Retinal pigment epithelial cell (primary cell): ENCODE results near the gene SDK1.
"Not testable (repeated sequence)": the region's sequence is repeated elsewhere in the genome, so short reads cannot be mapped to it uniquely, and the experiment has no call there.

ENCODE experiments used
- DNase-seq: peaks from one replicate; pipeline ENCODE4 v3.0.0-alpha.2; 2010; ENCODE audit warnings: low read depth
- H3K4me3 ChIP-seq: 2 replicates; pipeline ENCODE4 v1.5.1; 2011; ENCODE audit warnings: mild to moderate bottlenecking, low read length, control low read depth, moderate library complexity
- CTCF ChIP-seq: conservative IDR thresholded peaks from 2 replicates; pipeline ENCODE4 v1.5.1; 2011; ENCODE audit warnings: low read depth, low read length, control low read depth, inconsistent platforms

The SDK1 gene

GRCh38 chr7:3960942-3961341, 659.9 kb downstream of the SDK1 start:
- no peak overlapping the region for H3K4me3 ChIP-seq
- no peak for DNase-seq
- no peak for TF ChIP-seq CTCF

- H3K4me3 ChIP-seq: no peak overlapping the region
- DNase-seq: no peak
- no peak for TF ChIP-seq CTCF
Observed at GRCh38 chr7:3961857-3962503, 660.9 kb downstream of the SDK1 start.

- DNase-seq, H3K4me3 ChIP-seq: not testable (repeated sequence)
Observed at GRCh38 chr7:3963768-3964167, 662.7 kb downstream of the SDK1 start.

- no peak for TF ChIP-seq CTCF
- H3K4me3 ChIP-seq: no peak overlapping the region
- no peak for DNase-seq
Observed at GRCh38 chr7:3964980-3965606, 664.0 kb downstream of the SDK1 start.

- H3K4me3 ChIP-seq: no peak overlapping the region
- TF ChIP-seq CTCF: no peak
- DNase-seq: no peak
Observed at GRCh38 chr7:3965794-3966395, 664.8 kb downstream of the SDK1 start.

GRCh38 chr7:3968234-3968633, 667.2 kb downstream of the SDK1 start:
- no peak for DNase-seq
- no peak for TF ChIP-seq CTCF
- H3K4me3 ChIP-seq: no peak overlapping the region

GRCh38 chr7:3969286-3969685, 668.2 kb downstream of the SDK1 start:
- no peak overlapping the region for H3K4me3 ChIP-seq
- DNase-seq: no peak
- no peak for TF ChIP-seq CTCF
